ENCODE results near the gene ENPP6. TPM values are rescaled to one million over a fixed set of nuclear protein-coding genes. Genes with fewer than 3 reads are reported as not detected.

ENPP6 gene
- total RNA-seq, 1 donor from 2014 or later, result not detected

DNA sequence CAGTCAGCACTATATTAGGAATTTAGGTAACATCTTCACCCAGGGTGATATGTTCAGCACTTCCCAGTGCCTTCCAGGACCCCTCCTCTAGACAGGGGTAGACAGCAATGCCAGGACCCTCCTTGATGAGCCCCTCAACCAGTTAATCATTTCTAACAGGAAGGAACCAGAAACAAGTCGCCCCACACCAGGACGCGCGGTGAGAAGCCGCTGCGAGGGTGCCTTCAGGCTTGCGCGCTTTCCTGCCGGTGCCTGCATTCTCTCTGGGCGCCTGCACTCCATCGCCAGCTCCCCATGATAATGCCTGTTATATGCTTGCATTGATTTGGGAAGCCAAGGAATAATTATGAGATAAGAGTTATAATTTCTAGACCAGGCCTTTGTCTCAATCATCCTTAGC is 116.0 kb downstream of the ENPP6 start:
- Histone ChIP-seq H3K27ac (replicated peaks) (no peak overlapping the region), H3K36me3 (no peaks in the 10 kb centered on the region), H3K4me3 (no peak overlapping the region), H3K9me3 (replicated peaks) (no peaks in the 10 kb centered on the region), H3K27me3 (ENCODE audit: low read depth) (no peaks in the 10 kb centered on the region), H3K4me1 (peaks cover 31% of the 10 kb centered on the region)
- intact Hi-C loops (cut with micrococcal nuclease), result loop anchor here (2.0 to 10.0 kb wide), 2 partner anchors 63 to 261 kb away; no protein-coding TSS in a partner anchor
- no peak for DNase-seq
- TF ChIP-seq, protein P1, sequence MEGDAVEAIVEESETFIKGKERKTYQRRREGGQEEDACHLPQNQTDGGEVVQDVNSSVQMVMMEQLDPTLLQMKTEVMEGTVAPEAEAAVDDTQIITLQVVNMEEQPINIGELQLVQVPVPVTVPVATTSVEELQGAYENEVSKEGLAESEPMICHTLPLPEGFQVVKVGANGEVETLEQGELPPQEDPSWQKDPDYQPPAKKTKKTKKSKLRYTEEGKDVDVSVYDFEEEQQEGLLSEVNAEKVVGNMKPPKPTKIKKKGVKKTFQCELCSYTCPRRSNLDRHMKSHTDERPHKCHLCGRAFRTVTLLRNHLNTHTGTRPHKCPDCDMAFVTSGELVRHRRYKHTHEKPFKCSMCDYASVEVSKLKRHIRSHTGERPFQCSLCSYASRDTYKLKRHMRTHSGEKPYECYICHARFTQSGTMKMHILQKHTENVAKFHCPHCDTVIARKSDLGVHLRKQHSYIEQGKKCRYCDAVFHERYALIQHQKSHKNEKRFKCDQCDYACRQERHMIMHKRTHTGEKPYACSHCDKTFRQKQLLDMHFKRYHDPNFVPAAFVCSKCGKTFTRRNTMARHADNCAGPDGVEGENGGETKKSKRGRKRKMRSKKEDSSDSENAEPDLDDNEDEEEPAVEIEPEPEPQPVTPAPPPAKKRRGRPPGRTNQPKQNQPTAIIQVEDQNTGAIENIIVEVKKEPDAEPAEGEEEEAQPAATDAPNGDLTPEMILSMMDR (IDR thresholded peaks at IDR 0.05; ENCODE audit: borderline replicate concordance), result no peak

DNA sequence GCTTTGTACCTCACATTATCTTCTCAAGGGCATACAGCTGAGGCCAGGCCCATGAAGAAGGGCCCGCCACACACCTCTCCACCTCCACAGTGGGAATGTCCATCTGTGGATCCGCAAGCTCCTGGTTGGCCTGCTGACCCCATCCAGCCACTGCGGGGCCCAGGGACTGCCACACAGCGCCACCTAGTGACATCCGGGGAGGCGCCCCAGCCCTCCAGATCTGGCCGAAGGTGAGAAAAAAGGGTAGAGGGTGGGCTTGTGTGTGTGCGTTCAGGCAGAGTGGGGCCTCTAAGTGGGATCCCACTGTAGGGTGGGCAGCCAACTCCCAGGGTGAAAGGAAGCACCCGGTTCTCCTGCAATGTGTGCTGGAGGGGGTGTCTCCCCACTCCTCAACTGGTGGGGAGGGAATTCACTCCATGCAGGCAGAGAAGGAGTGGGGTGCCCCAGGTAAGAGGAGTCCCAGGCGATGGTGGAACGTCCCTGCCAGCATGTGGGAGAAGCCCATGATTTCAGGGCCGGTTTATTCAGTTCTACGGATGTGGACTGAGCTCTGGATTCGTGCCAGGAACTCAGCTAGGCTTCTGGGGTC is 117.3 kb downstream of the ENPP6 start:
- Histone ChIP-seq H3K27ac (replicated peaks) (no peak overlapping the region), H3K9me3 (replicated peaks) (no peaks in the 10 kb centered on the region), H3K4me3 (no peak overlapping the region), H3K36me3 (no peaks in the 10 kb centered on the region), H3K27me3 (ENCODE audit: low read depth) (no peaks in the 10 kb centered on the region), H3K4me1 (peaks cover 31% of the 10 kb centered on the region)
- DNase-seq, result peak; percentile 72
- intact Hi-C loops (cut with micrococcal nuclease), result loop anchor here (2.0 to 10.0 kb wide), 2 partner anchors 64 to 260 kb away; no protein-coding TSS in a partner anchor
- TF ChIP-seq, protein P1 (IDR thresholded peaks at IDR 0.05; ENCODE audit: borderline replicate concordance), result peak; percentile 92

DNA sequence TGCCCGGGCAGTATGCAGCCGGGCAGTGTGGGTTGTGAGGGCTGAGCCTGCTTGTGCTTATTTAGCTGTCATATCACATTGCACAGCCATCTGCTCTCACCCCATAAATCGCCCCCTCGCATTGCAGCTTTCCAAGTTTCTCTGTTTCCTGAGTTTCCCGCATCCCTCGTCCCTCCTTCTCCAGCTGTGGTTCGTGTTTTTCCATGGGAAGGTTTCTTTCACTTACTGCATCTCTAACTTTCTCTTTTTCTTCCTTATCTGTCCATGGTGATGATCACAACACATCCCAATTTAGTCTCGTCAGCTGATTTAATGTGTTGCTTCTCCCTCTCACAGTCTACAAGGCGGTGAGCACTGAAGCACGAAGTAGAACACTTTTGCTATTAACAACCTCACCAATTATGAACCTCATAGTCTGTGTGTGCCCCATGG is 118.1 kb downstream of the ENPP6 start:
- H3K4me1 ChIP-seq, result peaks cover 27% of the 10 kb centered on the region
- TF ChIP-seq, protein P1 (IDR thresholded peaks at IDR 0.05; ENCODE audit: borderline replicate concordance), result no peak
- no peak for DNase-seq
- no peak overlapping the region for H3K4me3 ChIP-seq
- no peak overlapping the region for H3K27ac ChIP-seq (replicated peaks)
- H3K27me3 ChIP-seq (ENCODE audit: low read depth), result no peaks in the 10 kb centered on the region
- no peaks in the 10 kb centered on the region for H3K9me3 ChIP-seq (replicated peaks)
- H3K36me3 ChIP-seq, result no peaks in the 10 kb centered on the region
- intact Hi-C loops (cut with micrococcal nuclease), result no loop called here

DNA sequence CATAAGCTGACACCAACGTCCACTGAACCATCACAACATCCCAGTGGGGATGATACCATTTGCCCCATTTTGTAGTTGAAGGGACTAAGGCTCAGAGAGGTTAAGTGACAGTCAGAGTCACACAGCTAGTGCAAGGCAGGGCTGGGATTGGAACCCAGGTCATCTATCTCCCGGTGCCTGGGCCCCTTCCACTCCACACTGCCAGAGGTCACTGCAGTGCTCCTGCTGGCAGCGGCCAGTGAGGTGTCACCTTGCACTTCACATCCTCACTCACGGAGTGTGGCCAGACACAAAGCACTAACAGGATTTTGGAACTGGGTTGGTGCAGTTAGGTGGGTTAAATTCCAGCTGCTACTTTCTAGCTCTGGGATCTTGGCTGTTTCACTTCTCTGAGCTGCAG is 118.7 kb downstream of the ENPP6 start:
- Histone ChIP-seq H3K9me3 (replicated peaks) (no peaks in the 10 kb centered on the region), H3K36me3 (no peaks in the 10 kb centered on the region), H3K27ac (replicated peaks) (no peak overlapping the region), H3K27me3 (ENCODE audit: low read depth) (no peaks in the 10 kb centered on the region), H3K4me1 (peaks cover 22% of the 10 kb centered on the region), H3K4me3 (no peak overlapping the region)
- intact Hi-C loops (cut with micrococcal nuclease), result no loop called here
- DNase-seq, result no peak
- TF ChIP-seq, protein P1 (IDR thresholded peaks at IDR 0.05; ENCODE audit: borderline replicate concordance), result no peak

DNA sequence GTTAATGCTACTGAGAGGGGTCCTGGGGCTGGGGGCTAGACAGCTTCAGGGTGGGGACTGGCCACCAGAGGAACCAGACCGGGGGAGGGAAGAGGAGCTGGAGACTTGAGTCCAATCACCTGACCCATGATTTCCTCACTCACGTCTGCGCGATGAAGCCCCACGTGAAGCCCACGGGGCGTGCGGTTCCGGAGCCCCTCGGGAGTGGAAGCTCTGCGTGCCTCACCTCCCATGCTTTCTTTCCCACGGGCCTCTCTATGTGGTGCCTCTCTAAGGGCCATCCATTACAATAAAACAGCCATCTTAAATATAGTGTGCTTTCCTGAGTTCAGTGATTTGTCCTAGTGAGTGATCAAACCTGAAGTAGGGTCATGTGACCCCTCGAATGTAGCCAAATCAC is 119.9 kb downstream of the ENPP6 start:
- Histone ChIP-seq H3K27me3 (ENCODE audit: low read depth) (no peaks in the 10 kb centered on the region), H3K4me3 (no peak overlapping the region), H3K27ac (replicated peaks) (no peak overlapping the region), H3K4me1 (peaks cover 11% of the 10 kb centered on the region), H3K9me3 (replicated peaks) (no peaks in the 10 kb centered on the region), H3K36me3 (no peaks in the 10 kb centered on the region)
- DNase-seq, result no peak
- intact Hi-C loops (cut with micrococcal nuclease), result no loop called here
- TF ChIP-seq, protein P1 (IDR thresholded peaks at IDR 0.05; ENCODE audit: borderline replicate concordance), result no peak
